Measurements from ENCODE around the gene PCDH12.

PCDH12 gene

GRCh38 chr5:141906517-141906916, 51.5 kb downstream of the PCDH12 start:
- DNase-seq: no peak

GRCh38 chr5:141904551-141904950, 53.5 kb downstream of the PCDH12 start:
- DNase-seq: no peak

GRCh38 chr5:141903261-141903660, 54.7 kb downstream of the PCDH12 start:
- no peak for DNase-seq

- no peak for DNase-seq
Observed at GRCh38 chr5:141902015-141902814, 55.8 kb downstream of the PCDH12 start.

- DNase-seq: no peak
Observed at GRCh38 chr5:141898448-141899049, 59.5 kb downstream of the PCDH12 start.

- no peak for DNase-seq
Observed at GRCh38 chr5:141897425-141897824, 60.6 kb downstream of the PCDH12 start.
